ENCODE measurements around the gene GYS1.

GYS1 gene

GRCh38 chr19:48968813-48969218, 24.3 kb downstream of the GYS1 start:
- no peak for DNase-seq (ENCODE audit: low spot score)
- in situ Hi-C loops (cut with MboI; ENCODE audit: low sequenced_read_pairs, unreplicated experiment): no loop called here
- TF ChIP-seq, protein P1, sequence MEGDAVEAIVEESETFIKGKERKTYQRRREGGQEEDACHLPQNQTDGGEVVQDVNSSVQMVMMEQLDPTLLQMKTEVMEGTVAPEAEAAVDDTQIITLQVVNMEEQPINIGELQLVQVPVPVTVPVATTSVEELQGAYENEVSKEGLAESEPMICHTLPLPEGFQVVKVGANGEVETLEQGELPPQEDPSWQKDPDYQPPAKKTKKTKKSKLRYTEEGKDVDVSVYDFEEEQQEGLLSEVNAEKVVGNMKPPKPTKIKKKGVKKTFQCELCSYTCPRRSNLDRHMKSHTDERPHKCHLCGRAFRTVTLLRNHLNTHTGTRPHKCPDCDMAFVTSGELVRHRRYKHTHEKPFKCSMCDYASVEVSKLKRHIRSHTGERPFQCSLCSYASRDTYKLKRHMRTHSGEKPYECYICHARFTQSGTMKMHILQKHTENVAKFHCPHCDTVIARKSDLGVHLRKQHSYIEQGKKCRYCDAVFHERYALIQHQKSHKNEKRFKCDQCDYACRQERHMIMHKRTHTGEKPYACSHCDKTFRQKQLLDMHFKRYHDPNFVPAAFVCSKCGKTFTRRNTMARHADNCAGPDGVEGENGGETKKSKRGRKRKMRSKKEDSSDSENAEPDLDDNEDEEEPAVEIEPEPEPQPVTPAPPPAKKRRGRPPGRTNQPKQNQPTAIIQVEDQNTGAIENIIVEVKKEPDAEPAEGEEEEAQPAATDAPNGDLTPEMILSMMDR (IDR thresholded peaks at IDR 0.05; ENCODE audit: borderline replicate concordance, control extremely low read depth, extremely low read depth, insufficient read depth, missing control alignments): no peak

DNA sequence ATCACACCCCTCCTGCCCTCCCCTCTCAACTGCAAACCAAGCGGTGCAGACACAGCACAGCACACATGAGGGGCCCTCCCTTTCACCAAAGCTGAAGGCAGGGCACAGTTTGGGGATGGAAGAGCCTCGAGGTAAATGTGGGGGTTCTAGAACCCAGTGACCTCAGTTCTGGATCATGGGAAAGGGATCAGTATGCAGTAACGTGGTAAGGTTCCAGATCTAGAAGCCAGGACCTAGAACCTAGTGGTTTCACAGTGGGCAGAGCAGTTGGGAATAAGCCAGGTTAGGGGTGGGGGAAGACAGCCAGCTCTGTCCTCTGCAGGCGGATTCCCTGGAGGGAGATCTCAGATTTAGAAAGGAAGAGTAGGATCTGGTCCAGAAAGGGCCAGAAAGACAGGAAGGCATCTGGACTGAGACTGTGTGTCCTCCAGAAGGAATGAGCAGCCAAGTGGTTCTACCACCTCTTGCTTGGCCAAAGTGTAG, 24.9 kb downstream of the GYS1 start:
- in situ Hi-C loops (cut with MboI; ENCODE audit: low sequenced_read_pairs, unreplicated experiment): no loop called here
- DNase-seq (ENCODE audit: low spot score): no peak
- TF ChIP-seq, protein P1 (IDR thresholded peaks at IDR 0.05; ENCODE audit: borderline replicate concordance, control extremely low read depth, extremely low read depth, insufficient read depth, missing control alignments): no peak

DNA sequence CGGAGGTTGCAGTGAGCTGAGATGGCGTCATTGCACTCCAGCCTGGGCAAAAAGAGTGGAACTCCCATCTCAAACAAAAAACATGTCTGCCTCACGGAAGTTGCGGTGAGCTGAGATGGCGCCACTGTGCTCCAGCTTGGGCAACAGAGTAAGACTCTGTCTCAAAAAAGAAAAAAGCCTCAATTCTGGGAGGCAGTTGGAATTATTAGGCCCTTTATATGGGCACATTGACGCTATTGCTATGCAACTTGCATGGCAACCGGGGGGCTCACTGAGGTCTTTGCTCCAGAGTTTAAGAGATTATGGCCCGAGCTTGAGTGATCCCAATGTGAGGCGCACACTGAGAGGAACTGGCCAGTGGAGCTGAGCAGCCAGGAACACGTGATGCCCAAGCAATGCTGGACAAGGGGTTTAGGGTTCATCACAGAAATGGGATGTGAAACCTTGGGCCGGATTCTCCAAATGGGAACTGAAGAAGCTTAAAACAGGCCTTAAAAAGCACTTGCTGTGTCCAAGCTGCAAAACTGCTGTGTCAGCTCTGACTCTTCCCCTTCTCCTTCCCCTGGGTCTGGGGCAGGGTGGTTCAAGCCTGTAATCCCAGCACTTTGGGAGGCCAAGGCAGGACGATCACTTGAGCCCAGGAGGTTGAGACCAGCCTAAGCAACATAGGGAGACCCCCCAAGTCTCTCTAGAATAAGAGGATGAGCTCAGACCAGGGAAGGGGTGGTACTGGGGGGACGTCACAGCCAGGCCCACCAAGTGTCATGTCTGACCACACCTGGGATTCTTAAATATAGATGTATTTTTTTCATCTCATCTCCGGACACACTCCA, 25.5 kb downstream of the GYS1 start:
- no peak for DNase-seq (ENCODE audit: low spot score)
- in situ Hi-C loops (cut with MboI; ENCODE audit: low sequenced_read_pairs, unreplicated experiment): no loop called here
- TF ChIP-seq, protein P1 (IDR thresholded peaks at IDR 0.05; ENCODE audit: borderline replicate concordance, control extremely low read depth, extremely low read depth, insufficient read depth, missing control alignments): no peak

DNA sequence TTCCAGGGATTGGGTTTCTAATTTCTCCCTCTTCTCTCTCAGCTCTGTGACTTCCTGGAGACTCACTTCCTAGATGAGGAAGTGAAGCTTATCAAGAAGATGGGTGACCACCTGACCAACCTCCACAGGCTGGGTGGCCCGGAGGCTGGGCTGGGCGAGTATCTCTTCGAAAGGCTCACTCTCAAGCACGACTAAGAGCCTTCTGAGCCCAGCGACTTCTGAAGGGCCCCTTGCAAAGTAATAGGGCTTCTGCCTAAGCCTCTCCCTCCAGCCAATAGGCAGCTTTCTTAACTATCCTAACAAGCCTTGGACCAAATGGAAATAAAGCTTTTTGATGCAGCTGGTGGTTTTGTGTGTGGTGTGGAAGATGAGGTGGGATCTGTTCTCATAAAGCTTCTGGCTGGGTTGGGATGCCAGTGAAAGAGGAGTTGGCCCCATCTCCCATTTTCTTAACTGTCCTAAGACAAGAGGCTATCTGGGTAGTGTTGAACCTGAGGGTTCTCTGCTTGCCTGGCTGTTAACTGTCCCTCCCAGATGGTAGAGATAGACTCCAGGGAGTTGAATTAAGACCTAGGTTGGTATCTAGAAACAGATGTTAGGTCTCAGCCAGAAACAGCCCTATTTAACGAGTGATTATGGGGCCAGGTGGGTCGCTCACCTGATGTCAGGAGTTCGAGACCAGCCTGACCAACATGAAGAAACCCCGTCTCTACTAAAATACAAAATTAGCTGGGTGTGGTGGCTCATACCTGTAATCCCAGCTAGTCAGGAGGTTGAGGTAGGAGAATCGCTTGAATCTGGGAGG, 26.4 kb downstream of the GYS1 start:
- TF ChIP-seq, protein P1 (IDR thresholded peaks at IDR 0.05; ENCODE audit: borderline replicate concordance, control extremely low read depth, extremely low read depth, insufficient read depth, missing control alignments): no peak
- no peak for DNase-seq (ENCODE audit: low spot score)
- in situ Hi-C loops (cut with MboI; ENCODE audit: low sequenced_read_pairs, unreplicated experiment): no loop called here

GRCh38 chr19:48965806-48966540, 27.1 kb downstream of the GYS1 start:
- TF ChIP-seq, protein P1 (IDR thresholded peaks at IDR 0.05; ENCODE audit: borderline replicate concordance, control extremely low read depth, extremely low read depth, insufficient read depth, missing control alignments): no peak
- in situ Hi-C loops (cut with MboI; ENCODE audit: low sequenced_read_pairs, unreplicated experiment): no loop called here

More at GRCh38 chr19:48965806-48966540, 27.1 kb downstream of the GYS1 start:
- DNase-seq (ENCODE audit: low spot score): peak; percentile 81
